CD4-positive, alpha-beta T cell treated with Interleukin-6 at 100 ng/mL for 8 hours (primary cell): Measurements from ENCODE around the gene OR2J3.
"Not testable (repeated sequence)": the region's sequence is repeated elsewhere in the genome, so short reads cannot be mapped to it uniquely, and the experiment has no call there.

Source experiments
- DNase-seq: peaks from one replicate; pipeline ENCODE4 v3.0.0-alpha.2; 2020; ENCODE audit warnings: mixed read lengths, low spot score

Gene OR2J3

DNA sequence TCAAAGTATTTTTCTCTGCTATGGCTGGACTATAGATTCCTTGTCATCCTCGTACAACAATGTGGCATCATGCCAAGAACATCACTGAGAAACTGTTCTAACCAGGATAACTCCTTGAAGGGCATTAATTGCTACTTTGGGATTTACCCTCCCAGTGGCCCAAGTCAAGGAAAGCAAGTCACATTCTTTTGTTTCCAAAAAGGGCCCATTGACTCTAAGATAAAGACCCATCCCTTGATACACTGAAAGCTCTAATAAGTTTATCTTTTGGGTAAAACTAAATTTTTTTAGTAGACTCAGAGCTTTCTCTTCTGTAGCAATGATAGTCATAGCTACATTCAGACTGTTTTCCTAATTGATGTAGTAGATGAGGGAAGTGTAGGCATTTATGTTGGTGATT, at the start of gene OR2J3:
TSS of gene OR2J3 (plus strand) at position 301 of the 400 bp plus-strand sequence. CDS start 3,833 bp downstream, outside the sequence.
- DNase-seq: no peak

DNA sequence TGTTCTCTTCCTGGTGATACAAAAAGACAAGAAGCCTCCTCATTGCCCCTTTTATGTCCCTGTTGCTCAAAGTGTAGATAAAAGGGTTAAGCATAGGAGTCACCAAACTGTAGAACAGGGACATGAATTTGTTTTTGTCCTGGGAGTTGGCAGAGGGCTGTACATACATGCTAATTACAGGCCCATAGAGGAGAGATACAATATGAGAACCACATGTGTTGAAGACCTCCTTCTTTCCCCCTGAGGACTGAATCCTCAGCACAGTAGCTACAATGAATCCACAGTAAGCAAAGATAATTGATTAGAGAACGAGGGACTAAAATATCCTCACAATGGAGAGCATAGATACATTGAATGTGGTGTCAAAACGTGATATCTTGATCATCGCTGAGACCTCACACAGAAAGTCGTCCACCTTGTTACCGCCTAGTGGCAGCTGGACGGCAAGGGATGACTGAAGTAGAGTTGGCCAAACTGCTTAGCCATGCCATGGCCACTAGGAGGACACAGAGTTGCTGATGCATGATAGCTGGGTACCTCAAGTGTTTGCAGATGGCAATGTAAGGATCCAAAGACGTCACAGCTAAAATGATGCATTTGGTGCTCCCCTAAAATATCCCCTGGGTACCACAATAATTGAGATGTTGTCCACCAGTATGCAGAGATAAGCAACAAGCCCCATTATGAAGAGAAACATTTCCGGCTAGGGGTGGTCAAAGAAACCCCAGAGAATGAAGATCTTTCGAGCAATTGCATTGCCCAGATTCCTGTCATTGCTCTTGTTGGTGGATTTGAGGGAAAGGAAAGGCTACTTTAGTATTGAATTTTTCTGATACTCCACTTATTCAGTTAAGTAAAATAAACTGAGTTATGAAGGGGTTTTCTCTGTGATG, 35.8 kb upstream of the OR2J3 start:
- DNase-seq: no peak

DNA sequence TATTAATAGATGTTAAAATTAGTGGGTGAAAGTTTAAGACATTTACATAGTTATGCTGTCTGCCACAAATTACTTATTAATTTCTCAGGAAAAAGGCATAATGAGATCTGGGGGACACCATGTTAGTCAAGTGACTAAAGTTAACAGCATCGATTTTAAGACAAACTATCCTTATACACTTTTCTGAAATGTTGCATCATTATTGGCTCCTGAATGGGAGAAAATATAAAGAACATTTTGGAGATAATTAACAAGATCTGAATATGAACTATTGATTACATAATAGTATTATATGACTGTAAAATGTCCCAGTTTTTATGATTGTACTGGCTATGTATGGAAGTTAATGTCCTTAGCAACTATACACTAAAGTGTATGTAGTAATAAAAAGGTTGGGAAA, 28.7 kb upstream of the OR2J3 start:
- DNase-seq: no peak

GRCh38 chr6:29081312-29081711, 26.5 kb upstream of the OR2J3 start:
- no peak for DNase-seq

DNA sequence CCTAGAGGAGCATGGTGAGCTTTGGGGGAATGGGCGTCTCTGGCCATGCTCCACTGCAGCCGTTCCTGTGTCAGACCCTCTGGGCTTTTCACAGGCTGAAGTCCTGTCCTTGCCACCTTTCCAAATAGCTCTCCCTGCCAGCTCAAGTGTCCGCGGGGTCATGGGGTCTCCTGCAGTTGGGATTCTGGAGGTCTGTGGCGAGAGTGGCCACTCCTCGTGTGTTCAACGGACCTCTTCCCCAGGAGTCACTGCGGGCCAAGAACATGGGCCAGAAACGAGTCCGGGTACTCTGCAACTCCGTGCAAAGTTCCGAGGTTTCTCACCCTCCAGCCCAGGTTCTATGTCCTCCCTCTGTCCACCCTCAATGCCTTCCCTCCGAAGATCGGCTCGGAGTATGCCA, 25.4 kb upstream of the OR2J3 start:
- DNase-seq: no peak

GRCh38 chr6:29087213-29087612, 20.6 kb upstream of the OR2J3 start, which contains the start of gene OR2B3:
Gene OR2B3 (minus strand): TSS chr6:29087313. CDS start chr6:29087248, 65 bp downstream.
- DNase-seq: no peak

- DNase-seq: no peak
Observed at GRCh38 chr6:29092957-29093356, 14.9 kb upstream of the OR2J3 start.

DNA sequence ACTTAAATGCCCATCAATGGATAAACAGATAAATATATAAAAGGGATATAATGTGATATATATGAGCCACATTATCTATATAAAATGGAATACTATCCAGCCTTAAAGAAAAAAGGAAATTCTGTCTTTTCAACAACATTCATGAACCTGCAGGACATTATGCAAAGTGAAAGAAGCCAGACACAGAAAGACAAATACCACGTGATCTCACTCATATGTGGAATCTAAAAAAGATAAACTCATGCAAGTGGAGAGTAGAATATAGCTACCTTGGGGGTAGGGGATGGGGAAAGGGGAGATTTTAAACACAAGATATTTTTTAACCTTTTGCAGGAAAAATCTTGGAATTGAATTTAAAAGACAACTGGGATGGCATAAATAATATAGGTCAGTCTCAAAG, 10.1 kb upstream of the OR2J3 start:
- no peak for DNase-seq

- DNase-seq: no peak
Observed at GRCh38 chr6:29099190-29099589, 8.7 kb upstream of the OR2J3 start, which contains the start of gene OR2J1. Gene OR2J1 (plus strand): TSS chr6:29099490. CDS start chr6:29100943, 1,453 bp downstream.

GRCh38 chr6:29112135-29112534, 4.3 kb downstream of the OR2J3 start:
- no peak for DNase-seq

DNA sequence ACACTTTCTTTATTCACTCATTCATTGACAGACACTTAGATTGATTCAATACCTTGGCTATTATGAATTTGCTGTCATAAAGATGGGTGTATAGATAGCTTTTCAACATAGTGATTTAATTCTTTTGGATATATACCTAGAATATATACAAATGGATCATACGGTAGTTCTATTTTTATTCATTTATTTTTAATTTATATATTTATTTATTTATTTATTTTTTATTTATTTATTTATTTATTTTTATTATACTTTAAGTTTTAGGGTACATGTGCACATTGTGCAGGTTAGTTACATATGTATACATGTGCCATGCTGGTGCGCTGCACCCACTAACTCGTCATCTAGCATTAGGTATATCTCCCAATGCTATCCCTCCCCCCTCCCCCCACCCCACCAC, 7.1 kb downstream of the OR2J3 start:
- DNase-seq: not testable (repeated sequence)

DNA sequence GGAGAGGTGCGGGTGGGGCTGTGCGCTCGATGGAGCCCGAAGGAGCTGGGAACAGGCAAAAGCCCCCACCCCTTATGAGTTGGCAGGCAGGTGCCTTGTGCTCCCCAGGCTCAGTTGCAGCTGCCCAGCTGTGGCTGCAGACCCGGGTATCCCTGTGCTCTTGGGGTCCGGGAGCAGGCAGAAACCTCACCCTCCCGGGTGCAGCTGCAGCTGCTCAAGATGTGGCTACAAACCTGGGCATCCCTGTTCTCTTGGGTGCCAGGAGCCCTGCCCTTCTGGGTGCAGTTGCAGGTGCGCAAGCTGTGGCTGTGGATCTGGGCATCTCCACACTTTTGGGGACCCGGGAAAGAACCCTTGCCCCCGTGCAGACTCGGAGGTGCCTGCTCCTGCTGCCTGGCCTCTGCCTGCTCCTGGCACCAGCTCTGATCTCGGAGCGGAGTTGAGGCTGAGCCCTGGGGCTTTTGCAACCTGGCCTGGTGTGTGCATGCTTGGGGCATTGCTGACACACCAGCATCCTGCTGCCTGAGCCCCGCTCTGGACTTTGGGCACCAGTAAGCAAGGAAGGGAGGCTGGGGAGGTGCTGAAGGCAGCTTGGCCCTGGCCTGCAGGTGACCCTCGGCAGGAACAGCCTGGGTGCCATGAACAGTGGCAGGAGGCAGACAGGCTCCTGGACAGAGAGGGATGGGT, 21.6 kb downstream of the OR2J3 start:
- no peak for DNase-seq

DNA sequence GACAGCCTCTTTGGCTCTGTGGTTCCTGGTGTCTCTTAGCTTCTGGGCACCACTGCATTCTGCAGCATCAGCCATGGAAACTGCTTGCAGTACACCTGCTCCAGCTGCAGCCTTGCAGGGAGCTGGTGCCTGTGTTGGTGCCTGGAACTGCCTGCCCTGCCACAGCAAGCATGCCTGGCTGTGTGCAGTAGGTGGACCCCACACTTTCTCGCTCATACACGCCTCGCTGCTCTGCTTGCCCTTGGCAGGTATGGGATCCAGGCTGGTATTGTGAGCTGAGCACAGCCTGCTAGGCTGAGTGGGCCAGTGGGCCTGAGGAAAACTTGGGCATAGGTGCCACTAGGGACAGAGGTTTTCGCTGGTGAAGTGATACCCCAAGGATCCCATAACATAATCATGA, 22.8 kb downstream of the OR2J3 start:
- DNase-seq: no peak

GRCh38 chr6:29131691-29132090, 23.8 kb downstream of the OR2J3 start:
- no peak for DNase-seq

DNA sequence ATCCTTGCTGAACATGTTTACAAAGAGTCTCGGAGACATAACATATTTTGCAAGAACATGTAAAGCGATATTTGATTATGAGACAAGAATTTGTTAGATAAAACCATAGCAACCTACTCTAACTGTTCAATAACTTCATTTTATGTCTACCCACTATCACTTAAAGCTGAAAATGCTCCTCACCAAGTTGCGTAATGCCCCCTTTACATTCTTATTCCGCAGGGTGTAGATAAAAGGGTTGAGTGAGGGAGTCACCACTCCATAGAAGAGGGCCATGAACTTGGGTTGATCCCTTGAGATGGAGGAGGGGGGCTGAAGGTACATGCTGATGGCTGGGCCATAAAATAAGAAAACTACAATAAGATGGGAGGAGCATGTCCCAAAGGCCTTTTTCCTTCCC, 29.9 kb downstream of the OR2J3 start:
- DNase-seq: no peak

GRCh38 chr6:29141606-29142005, 33.7 kb downstream of the OR2J3 start:
- no peak for DNase-seq

GRCh38 chr6:29142309-29142708, 34.5 kb downstream of the OR2J3 start:
- DNase-seq: no peak

DNA sequence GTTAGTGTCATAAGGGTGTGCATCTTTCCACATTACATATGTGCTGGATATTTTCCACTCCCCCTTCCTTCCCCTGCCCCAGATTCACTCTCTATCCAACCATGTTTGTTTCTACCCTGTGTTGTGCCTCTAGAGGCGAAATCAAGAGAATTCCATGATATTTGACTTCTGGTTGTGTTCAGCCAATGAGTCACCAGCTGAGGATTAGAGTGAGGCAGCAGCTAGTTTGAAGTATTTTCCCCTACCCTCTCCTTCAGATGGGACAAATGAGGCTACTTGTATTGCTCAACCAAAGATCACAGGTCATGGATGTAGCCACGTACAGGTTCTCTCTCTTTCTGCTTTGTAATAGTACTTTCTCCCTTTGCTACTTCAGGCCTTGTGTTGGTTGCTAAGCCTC, 38.3 kb downstream of the OR2J3 start:
- DNase-seq: no peak

- DNase-seq: no peak
Observed at GRCh38 chr6:29147074-29147473, 39.2 kb downstream of the OR2J3 start.

- DNase-seq: not testable (repeated sequence)
Observed at GRCh38 chr6:29149444-29149843, 41.6 kb downstream of the OR2J3 start.

DNA sequence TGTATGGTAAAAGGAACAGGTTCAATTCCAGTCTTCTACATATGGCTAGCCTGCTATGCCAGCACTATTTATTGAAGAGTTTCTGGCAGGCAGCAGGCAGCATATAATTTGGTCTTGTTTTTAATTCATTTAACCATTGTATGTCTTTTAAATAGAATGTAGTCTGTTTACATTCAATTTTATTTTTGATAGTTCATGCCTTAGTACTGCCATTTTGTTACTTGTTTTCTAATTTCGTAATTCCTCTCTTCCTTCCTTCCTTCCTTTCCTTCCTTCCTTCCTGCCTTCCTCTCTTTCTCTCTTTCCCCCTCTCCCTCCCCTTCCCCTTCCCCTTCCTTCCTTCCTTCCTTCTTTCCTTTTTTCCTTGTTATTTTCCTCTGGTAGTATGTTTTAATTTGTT, 45.2 kb downstream of the OR2J3 start:
- no peak for DNase-seq

GRCh38 chr6:29155182-29155581, 47.3 kb downstream of the OR2J3 start:
- DNase-seq: not testable (repeated sequence)

GRCh38 chr6:29159922-29160321, 52.1 kb downstream of the OR2J3 start:
- not testable (repeated sequence) for DNase-seq
